ENCODE results near the gene NSG1. TPM values are rescaled to one million over a fixed set of nuclear protein-coding genes. Genes with fewer than 3 reads are reported as not detected.

NSG1 gene
- total RNA-seq, 1 experiment from 2014 or later: 1.3 TPM

DNA sequence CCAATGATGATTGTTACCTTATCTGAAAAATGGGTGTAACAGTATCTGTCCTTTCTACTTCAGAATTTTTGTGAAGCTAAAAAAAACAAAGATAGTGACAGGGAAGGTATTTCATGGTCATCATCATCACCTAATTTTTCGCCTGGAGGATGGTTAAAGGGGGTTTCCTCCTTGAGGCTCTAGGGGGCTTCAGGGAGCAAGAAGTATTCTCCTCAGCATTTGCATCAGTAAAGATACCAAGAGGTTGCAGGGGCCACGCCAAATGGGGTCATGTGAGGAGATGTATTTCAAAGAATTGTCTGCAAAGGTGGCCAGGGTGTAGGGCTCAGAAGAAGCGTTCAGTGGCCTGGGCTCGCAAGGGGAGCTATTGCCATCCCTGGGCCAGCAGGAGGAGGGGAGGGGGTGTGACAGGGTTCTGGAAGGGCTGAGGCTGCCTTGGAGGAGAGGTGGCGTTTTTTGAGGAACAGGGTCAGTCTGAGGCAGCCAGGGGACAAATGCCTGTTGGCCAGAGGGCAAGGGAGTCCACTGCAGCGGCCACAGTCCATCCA, 7.3 kb upstream of the NSG1 start:
- TF ChIP-seq EZH2 (IDR thresholded peaks at IDR 0.05; ENCODE audit: borderline replicate concordance, low read depth, low read length, poor library complexity, severe bottlenecking): no peak
- TF ChIP-seq, protein P1, sequence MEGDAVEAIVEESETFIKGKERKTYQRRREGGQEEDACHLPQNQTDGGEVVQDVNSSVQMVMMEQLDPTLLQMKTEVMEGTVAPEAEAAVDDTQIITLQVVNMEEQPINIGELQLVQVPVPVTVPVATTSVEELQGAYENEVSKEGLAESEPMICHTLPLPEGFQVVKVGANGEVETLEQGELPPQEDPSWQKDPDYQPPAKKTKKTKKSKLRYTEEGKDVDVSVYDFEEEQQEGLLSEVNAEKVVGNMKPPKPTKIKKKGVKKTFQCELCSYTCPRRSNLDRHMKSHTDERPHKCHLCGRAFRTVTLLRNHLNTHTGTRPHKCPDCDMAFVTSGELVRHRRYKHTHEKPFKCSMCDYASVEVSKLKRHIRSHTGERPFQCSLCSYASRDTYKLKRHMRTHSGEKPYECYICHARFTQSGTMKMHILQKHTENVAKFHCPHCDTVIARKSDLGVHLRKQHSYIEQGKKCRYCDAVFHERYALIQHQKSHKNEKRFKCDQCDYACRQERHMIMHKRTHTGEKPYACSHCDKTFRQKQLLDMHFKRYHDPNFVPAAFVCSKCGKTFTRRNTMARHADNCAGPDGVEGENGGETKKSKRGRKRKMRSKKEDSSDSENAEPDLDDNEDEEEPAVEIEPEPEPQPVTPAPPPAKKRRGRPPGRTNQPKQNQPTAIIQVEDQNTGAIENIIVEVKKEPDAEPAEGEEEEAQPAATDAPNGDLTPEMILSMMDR (conservative IDR thresholded peaks at IDR 0.05; ENCODE audit: low read depth, low read length): peak; percentile 22; the same call in 1 of the 2 replicates
- ChIA-PET POLR2A (ENCODE audit: low non-redundant PET) (interaction anchor here (0.6 kb wide), 1 partner anchor 1529 kb away, joined by 5 read pairs; no protein-coding TSS in a partner anchor), CTCF (no interaction called here)
- no peak overlapping the region for H3K27ac ChIP-seq (ENCODE audit: low read depth, low read length, poor library complexity, severe bottlenecking)
- no TSS peak for BruUV-seq (replicated peaks)
- H3K4me3 ChIP-seq (ENCODE audit: low read depth, low read length, poor library complexity, severe bottlenecking): no peak overlapping the region
- intact Hi-C loops (cut with micrococcal nuclease; ENCODE audit: unreplicated experiment): no loop called here
- no peaks in the 10 kb centered on the region for H3K36me3 ChIP-seq (ENCODE audit: insufficient read depth, low read length, poor library complexity, severe bottlenecking)
- H3K27me3 ChIP-seq (replicated peaks; ENCODE audit: insufficient read depth, low read depth, low read length, poor library complexity): peaks cover 53% of the 10 kb centered on the region
- DNase-seq (ENCODE audit: low spot score): no peak
- no peaks in the 10 kb centered on the region for H3K4me1 ChIP-seq (ENCODE audit: insufficient read depth, low read length, poor library complexity, severe bottlenecking)
- no peaks in the 10 kb centered on the region for H3K9me3 ChIP-seq (ENCODE audit: low read depth, low read length, poor library complexity, severe bottlenecking)

DNA sequence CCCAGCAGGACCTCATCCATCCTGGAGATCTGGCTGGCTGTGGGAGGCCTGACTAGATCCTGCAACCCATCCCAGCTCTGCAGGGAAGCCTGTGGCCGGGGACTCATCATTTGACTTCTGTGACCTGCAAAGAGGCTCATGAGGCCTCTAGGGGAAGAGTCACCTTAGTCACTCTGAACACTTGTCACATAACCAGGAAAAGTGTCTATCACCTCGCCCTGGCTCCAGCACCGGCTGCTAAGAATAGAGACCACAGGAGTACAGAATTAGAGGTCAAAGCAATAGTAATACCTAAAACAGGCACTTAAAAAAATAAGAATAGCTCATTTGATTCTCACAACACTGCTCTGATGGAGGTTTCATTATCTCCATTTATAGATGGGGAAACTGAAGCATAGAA, 3.8 kb upstream of the NSG1 start:
- ChIA-PET POLR2A (ENCODE audit: low non-redundant PET) (no interaction called here), CTCF (no interaction called here)
- DNase-seq (ENCODE audit: low spot score): no peak
- intact Hi-C loops (cut with micrococcal nuclease; ENCODE audit: unreplicated experiment): no loop called here
- Histone ChIP-seq H3K36me3 (ENCODE audit: insufficient read depth, low read length, poor library complexity, severe bottlenecking) (no peaks in the 10 kb centered on the region), H3K27ac (ENCODE audit: low read depth, low read length, poor library complexity, severe bottlenecking) (no peak overlapping the region), H3K27me3 (replicated peaks; ENCODE audit: insufficient read depth, low read depth, low read length, poor library complexity) (peaks cover 60% of the 10 kb centered on the region), H3K4me1 (ENCODE audit: insufficient read depth, low read length, poor library complexity, severe bottlenecking) (peaks cover 15% of the 10 kb centered on the region), H3K4me3 (ENCODE audit: low read depth, low read length, poor library complexity, severe bottlenecking) (no peak overlapping the region), H3K9me3 (ENCODE audit: low read depth, low read length, poor library complexity, severe bottlenecking) (no peaks in the 10 kb centered on the region)
- TF ChIP-seq, protein P1 (conservative IDR thresholded peaks at IDR 0.05; ENCODE audit: low read depth, low read length): no peak
- TF ChIP-seq EZH2 (IDR thresholded peaks at IDR 0.05; ENCODE audit: borderline replicate concordance, low read depth, low read length, poor library complexity, severe bottlenecking): no peak
- no TSS peak for BruUV-seq (replicated peaks)

DNA sequence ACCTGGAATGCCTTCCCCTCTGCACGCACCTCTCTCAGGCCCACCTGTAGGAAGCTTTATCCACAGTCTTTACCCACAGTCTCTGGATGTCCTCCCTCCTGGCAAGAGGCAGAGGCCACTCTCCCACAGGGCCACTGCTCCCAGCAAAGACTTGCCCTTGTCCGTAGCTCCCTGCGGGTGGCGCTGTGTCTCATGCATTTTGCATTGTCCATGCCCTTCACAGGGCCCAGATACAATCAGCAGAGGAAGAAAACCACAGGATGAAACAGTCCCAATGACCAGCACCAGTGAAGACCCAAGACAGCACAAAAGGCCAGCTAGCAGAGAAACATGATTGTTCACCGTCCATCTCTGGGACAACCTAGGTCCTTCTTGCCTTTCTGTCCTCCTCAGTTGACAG, 2.1 kb upstream of the NSG1 start:
- no TSS peak for BruUV-seq (replicated peaks)
- no peak overlapping the region for H3K27ac ChIP-seq (ENCODE audit: low read depth, low read length, poor library complexity, severe bottlenecking)
- intact Hi-C loops (cut with micrococcal nuclease; ENCODE audit: unreplicated experiment): loop anchor here (5.0 kb wide), 1 partner anchor 47 kb away; no protein-coding TSS in a partner anchor
- no peaks in the 10 kb centered on the region for H3K9me3 ChIP-seq (ENCODE audit: low read depth, low read length, poor library complexity, severe bottlenecking)
- H3K36me3 ChIP-seq (ENCODE audit: insufficient read depth, low read length, poor library complexity, severe bottlenecking): no peaks in the 10 kb centered on the region
- TF ChIP-seq, protein P1 (conservative IDR thresholded peaks at IDR 0.05; ENCODE audit: low read depth, low read length): peak; percentile 63
- TF ChIP-seq EZH2 (IDR thresholded peaks at IDR 0.05; ENCODE audit: borderline replicate concordance, low read depth, low read length, poor library complexity, severe bottlenecking): no peak
- POLR2A ChIA-PET (ENCODE audit: low non-redundant PET): no interaction called here
- peak; percentile 57 for DNase-seq (ENCODE audit: low spot score)
- H3K27me3 ChIP-seq (replicated peaks; ENCODE audit: insufficient read depth, low read depth, low read length, poor library complexity): peaks cover 73% of the 10 kb centered on the region
- peaks cover 16% of the 10 kb centered on the region for H3K4me1 ChIP-seq (ENCODE audit: insufficient read depth, low read length, poor library complexity, severe bottlenecking)
- CTCF ChIA-PET: interaction anchor here (0.6 kb wide), 1 partner anchor 47 kb away, joined by 4 read pairs; no protein-coding TSS in a partner anchor
- H3K4me3 ChIP-seq (ENCODE audit: low read depth, low read length, poor library complexity, severe bottlenecking): no peak overlapping the region

Measured in A673 (cell line).